HepG2 (cell line): Measurements from ENCODE around the gene RAB28. TPM values are rescaled to one million over a fixed set of nuclear protein-coding genes. Genes with fewer than 3 reads are reported as not detected.
A peak's percentile ranks its signal among the peaks of the same experiment; 100 is the strongest.

Experiments used
- ATAC-seq: fragments of 200-7000 bp; cut with Tn5 transposase; 3 replicates; pipeline ENCODE4 v1.9.1; 2020; ENCODE audit warnings: mild to moderate bottlenecking, moderate library complexity
- BruUV-seq: library from RNA; stranded (reverse); fragments of 400-500 nt; replicated peaks from 2 replicates; lab custom pipeline; 2021; lab: Mats Ljungman, UMichigan
- CTCF ChIA-PET: fragments of 300-600 bp; formaldehyde crosslinking; extraction: SDS; loops from one replicate; lab custom pipeline; 2021; ENCODE audit warnings: low total read pairs, inconsistent platforms, low intra/inter-chr PET ratio; lab: Yijun Ruan, JAX
- POLR2A ChIA-PET: fragments of 350-600 bp; sonication (Branson Sonifier 250); formaldehyde crosslinking; loops from one replicate; lab custom pipeline; 2020; ENCODE audit warnings: antibody characterized with exemption, inconsistent platforms; lab: Yijun Ruan, JAX
- DNase-seq: peaks from one replicate; pipeline ENCODE4 v3.0.0-alpha.2; 2015; ENCODE audit warnings: low spot score
- FAIRE-seq: peaks from 3 replicates; lab custom pipeline; 2011; peaks lifted over from hg19 to GRCh38; lab: Jason Lieb, UNC
- H2AFZ ChIP-seq: one replicate; pipeline ENCODE4 v1.6.1; 2011; ENCODE audit warnings: low read length, inconsistent platforms
- H3K27ac ChIP-seq: fragments of 300-600 bp; 3 replicates; pipeline ENCODE4 v1.8.0; 2011; ENCODE audit warnings: mixed run types, mild to moderate bottlenecking, mixed read lengths, low read length, inconsistent platforms; ENCODE audit not compliant: insufficient read depth; ENCODE audit errors: extremely low read length
- H3K27me3 ChIP-seq, 2 experiments: fragments of 200-600 bp in 1 of 2; 2 replicates in 1 of 2; 3 replicates in 1 of 2; pipeline versions ENCODE4 v1.6.0 to v1.8.0; 2011; ENCODE audit warnings: low read length in 2 of 2, mild to moderate bottlenecking in 2 of 2, moderate library complexity in 2 of 2, inconsistent platforms in 1 of 2; ENCODE audit not compliant: insufficient read depth in 2 of 2, control insufficient read depth in 1 of 2
- H3K36me3 ChIP-seq, 2 experiments: fragments of 200-600 bp in 1 of 2; replicated peaks in 1 of 2; 2 replicates in 1 of 2; 3 replicates in 1 of 2; pipeline versions ENCODE4 v1.5.1 to v1.8.0; 2011; ENCODE audit warnings: low read length in 2 of 2, inconsistent platforms in 1 of 2; ENCODE audit not compliant: insufficient read depth in 2 of 2, control insufficient read depth in 1 of 2
- H3K4me1 ChIP-seq: 2 replicates; pipeline ENCODE4 v1.5.1; 2012; ENCODE audit warnings: low read length, inconsistent platforms; ENCODE audit not compliant: insufficient read depth
- H3K4me2 ChIP-seq: 2 replicates; pipeline ENCODE4 v1.6.0; 2011; ENCODE audit warnings: low read depth, low read length, inconsistent platforms
- H3K4me3 ChIP-seq, 3 experiments: fragments of 200-600 bp in 1 of 3; sonication (generic), shearing (Covaris generic) in 1 of 3; replicated peaks in 1 of 3; 2 replicates each; pipeline ENCODE4 v1.5.1; 2011 to 2016; ENCODE audit warnings: low read length in 3 of 3, inconsistent platforms in 2 of 3, low read depth in 2 of 3, mild to moderate bottlenecking in 2 of 3, control low read depth in 1 of 3, mixed read lengths in 1 of 3; ENCODE audit not compliant: insufficient read depth in 1 of 3
- H3K79me2 ChIP-seq: one replicate; pipeline ENCODE4 v1.6.1; 2011; ENCODE audit warnings: low read length, inconsistent platforms; ENCODE audit not compliant: insufficient read depth
- H3K9ac ChIP-seq: 2 replicates; pipeline ENCODE4 v1.6.0; 2011; ENCODE audit warnings: mild to moderate bottlenecking, low read depth, low read length, inconsistent platforms; ENCODE audit not compliant: insufficient read depth
- H3K9me3 ChIP-seq: 2 replicates; pipeline ENCODE4 v1.5.1; 2012; ENCODE audit warnings: mild to moderate bottlenecking, low read length
- H4K20me1 ChIP-seq: 2 replicates; pipeline ENCODE4 v1.6.0; 2011; ENCODE audit warnings: inconsistent platforms, mild to moderate bottlenecking, low read length, moderate library complexity; ENCODE audit not compliant: insufficient read depth
- DBP ChIP-seq: sonication (generic); formaldehyde crosslinking; IDR thresholded peaks from 2 replicates; pipeline ENCODE4 v1.4.0; 2020; ENCODE audit warnings: missing genetic modification reagents; ENCODE audit errors: not compliant biosample characterization
- FIP1L1 ChIP-seq: fragments of 200-400 bp; formaldehyde crosslinking; IDR thresholded peaks from 2 replicates; pipeline ENCODE4 v1.6.1; 2018; ENCODE audit warnings: low read depth, mild to moderate bottlenecking, low read length, moderate library complexity, borderline replicate concordance; ENCODE audit not compliant: insufficient read depth
- HOMEZ ChIP-seq: IDR thresholded peaks from 2 replicates; pipeline ENCODE4 v1.6.1; 2016; ENCODE audit warnings: low read depth
- MAFK ChIP-seq, 2 experiments: IDR thresholded peaks in 1 of 2; conservative IDR thresholded peaks in 1 of 2; 2 replicates each; pipeline ENCODE4 v1.6.1; 2011; ENCODE audit warnings: improper control_type of control experiment in 2 of 2, low read length in 2 of 2
- MEIS2 ChIP-seq: sonication (generic); formaldehyde crosslinking; IDR thresholded peaks from 2 replicates; pipeline ENCODE4 v1.9.0; 2021; ENCODE audit warnings: mild to moderate bottlenecking, missing genetic modification reagents
- NFE2 ChIP-seq: sonication (generic); formaldehyde crosslinking; IDR thresholded peaks from 2 replicates; pipeline ENCODE4 v1.4.0; 2020; ENCODE audit warnings: missing genetic modification reagents
- POLR2G ChIP-seq: fragments of 200-400 bp; formaldehyde crosslinking; IDR thresholded peaks from 2 replicates; pipeline ENCODE4 v1.6.1; 2018; ENCODE audit warnings: mild to moderate bottlenecking, low read depth, low read length, moderate library complexity
- TRAFD1 ChIP-seq: sonication (generic); formaldehyde crosslinking; IDR thresholded peaks from 2 replicates; pipeline ENCODE4 v1.5.1; 2020; ENCODE audit warnings: missing genetic modification reagents, mild to moderate bottlenecking, borderline replicate concordance
- TRIM22 ChIP-seq: fragments of 450-650 bp; IDR thresholded peaks from 2 replicates; pipeline ENCODE4 v1.6.1; 2017
- ZFAT ChIP-seq: sonication (generic); formaldehyde crosslinking; conservative IDR thresholded peaks from 2 replicates; pipeline ENCODE4 v1.8.1; 2023; ENCODE audit warnings: missing genetic modification reagents, inconsistent platforms
- ZNF121 ChIP-seq: sonication (generic); formaldehyde crosslinking; IDR thresholded peaks from 2 replicates; pipeline ENCODE4 v1.5.0; 2020; ENCODE audit warnings: mild to moderate bottlenecking, missing genetic modification reagents
- ZNF276 ChIP-seq: sonication (generic); formaldehyde crosslinking; IDR thresholded peaks from 2 replicates; pipeline ENCODE4 v1.4.0; 2020; ENCODE audit warnings: mild to moderate bottlenecking, low read depth, missing genetic modification reagents
- ZNF33A ChIP-seq: sonication (generic); formaldehyde crosslinking; IDR thresholded peaks from 2 replicates; pipeline ENCODE4 v1.5.1; 2020; ENCODE audit warnings: missing genetic modification reagents, mild to moderate bottlenecking, moderate library complexity, borderline replicate concordance
- in situ Hi-C: cut with HindIII; loops from 2 replicates; pipeline ENCODE4 v1.10.0; 2017; ENCODE audit warnings: low pct_unique_long_range_greater_than_20kb; ENCODE audit not compliant: extremely low pct_ligation_motif_present
- intact Hi-C: fragments of 100-400 bp; cut with micrococcal nuclease; formaldehyde crosslinking; loops from one replicate; pipeline ENCODE4 v1.10.0; 2022; ENCODE audit not compliant: unreplicated experiment
- polyA plus RNA-seq, 8 experiments: library from polyadenylated mRNA; depleted of rRNA in 3 of 8; stranded (reverse) in 7 of 8; unstranded in 1 of 8; fragments of >200 nt; fragmentation: Illumina TruSeq in 4 of 8; extraction: Trizol in 4 of 8; gene quantifications; 2 replicates each; pipeline versions ENCODE4 v1.2.1 to v1.2.3, GENCODE V29; 2011 to 2016; ENCODE audit warnings: low read depth in 4 of 8, missing spikeins in 1 of 8, mixed read lengths in 1 of 8; ENCODE audit not compliant: insufficient read depth in 1 of 8
- total RNA-seq, 5 experiments: library from RNA; depleted of rRNA; stranded (reverse); fragments of >200 nt; fragmentation: Illumina TruSeq; extraction: Trizol; gene quantifications; 2 replicates each; pipeline ENCODE4 v1.2.3, GENCODE V29; 2016; ENCODE audit warnings: low read depth in 1 of 5

Gene RAB28
- total and polyA plus RNA-seq, 2 of the 13 experiments (the other 11 are each of a cell fraction or from before 2014, with no cell fraction given), result 11.8 to 18.2 TPM

- no peak overlapping the region for H2AFZ ChIP-seq
- no peak overlapping the region for H3K9ac ChIP-seq
- no peak for DNase-seq
- POLR2A ChIA-PET, result no interaction called here
- H3K79me2 ChIP-seq, result no peaks in the 10 kb centered on the region
- no peak overlapping the region for H3K27ac ChIP-seq
- TF ChIP-seq NFE2 (CRISPR knock-in tag), result 0 out of 2 replicates have a peak, but pooled peaks have one; percentile 18
- TF ChIP-seq DBP, result no peak
- no peak for TF ChIP-seq FIP1L1
- TF ChIP-seq ZFAT (CRISPR knock-in tag), result no peak
- TF ChIP-seq MEIS2, result no peak
- TF ChIP-seq HOMEZ (CRISPR knock-in tag), result no peak
- TF ChIP-seq POLR2G, result no peak
- TF ChIP-seq MAFK (conservative IDR thresholded peaks at IDR 0.05 in 1 of 2, IDR thresholded peaks at IDR 0.05 in 1 of 2; ENCODE audit: low read length in 2 of 2), result peak in 1 of 2 experiments; percentile 12; a peak in 1 of 4 replicates
- TF ChIP-seq ZNF33A (CRISPR knock-in tag), result no peak
- TF ChIP-seq TRIM22, result no peak
- TF ChIP-seq ZNF276, result no peak
- TF ChIP-seq TRAFD1 (CRISPR knock-in tag), result no peak
- TF ChIP-seq ZNF121, result no peak
- no peaks in the 10 kb centered on the region for H3K9me3 ChIP-seq
- BruUV-seq, result no TSS peak
- in situ Hi-C loops, result no loop called here
- intact Hi-C loops, result no loop called here
- no peak overlapping the region for H3K4me2 ChIP-seq
- CTCF ChIA-PET, result no interaction called here
- H3K36me3 ChIP-seq, result no peaks in the 10 kb centered on the region
- no peak for FAIRE-seq
- H3K27me3 ChIP-seq, result no peaks in the 10 kb centered on the region
- no peaks in the 10 kb centered on the region for H3K4me1 ChIP-seq
- ATAC-seq, result no peak
- no peaks in the 10 kb centered on the region for H4K20me1 ChIP-seq
- no peak overlapping the region for H3K4me3 ChIP-seq
Measured at GRCh38 chr4:13399257-13399656, 84.9 kb downstream of the RAB28 start.
